ENCODE data around the gene ASTN2. TPM values are rescaled to one million over a fixed set of nuclear protein-coding genes. Genes with fewer than 3 reads are reported as not detected.

Gene ASTN2
- total RNA-seq, 2 experiments from 2014 or later, result 1.7 to 4.2 TPM

DNA sequence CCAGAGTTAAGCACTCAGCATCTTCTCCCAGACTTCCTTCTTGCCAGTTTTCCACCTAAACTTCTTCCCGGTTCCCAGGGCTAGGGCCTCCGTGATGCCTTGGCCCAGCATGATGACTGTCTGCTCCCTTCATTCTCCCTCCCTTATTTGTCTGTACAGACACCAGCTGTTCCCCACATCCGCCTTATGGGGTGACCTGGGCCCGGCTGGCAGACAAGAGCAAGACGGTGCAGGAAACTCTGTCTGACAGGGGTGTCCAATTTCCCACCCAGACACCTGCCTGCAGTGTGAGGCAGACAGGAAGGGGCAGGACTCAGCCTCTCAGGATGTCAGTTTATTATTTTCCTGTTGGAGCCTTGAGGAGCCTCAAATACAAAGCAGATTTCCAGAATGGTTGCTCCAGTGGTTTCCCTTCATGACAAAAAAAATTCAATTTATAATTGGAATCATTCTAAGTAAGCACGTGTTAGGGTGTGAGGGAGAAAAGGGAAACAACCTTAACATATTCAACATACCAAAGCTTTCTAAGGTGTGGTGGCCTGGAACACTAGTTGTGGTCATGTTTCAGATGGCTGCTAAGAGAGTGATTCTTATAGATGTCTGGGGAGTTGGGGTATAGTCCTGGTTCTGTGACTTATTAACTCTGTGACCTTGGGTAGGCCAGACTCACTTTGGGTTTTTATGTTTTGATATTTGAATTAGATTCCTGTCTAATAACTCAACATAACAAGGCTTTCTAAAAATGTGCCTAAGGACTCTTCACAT lies 1026.7 kb downstream of the ASTN2 start:
- no peak overlapping the region for H3K4me2 ChIP-seq (ENCODE audit: low read length)
- no peaks in the 10 kb centered on the region for H3K4me1 ChIP-seq (ENCODE audit: insufficient read depth, low read length, poor library complexity, severe bottlenecking)
- no peaks in the 10 kb centered on the region for H3K9me3 ChIP-seq (ENCODE audit: low read length)
- no peaks in the 10 kb centered on the region for H3K9me2 ChIP-seq (ENCODE audit: insufficient read depth, low read length)
- H2AFZ ChIP-seq (ENCODE audit: low read length), result no peak overlapping the region
- no peak overlapping the region for H3K4me3 ChIP-seq (ENCODE audit: low read depth, low read length, poor library complexity, severe bottlenecking)
- no peaks in the 10 kb centered on the region for H4K20me1 ChIP-seq (ENCODE audit: insufficient read depth, low read length)
- H3K36me3 ChIP-seq (ENCODE audit: insufficient read depth, low read length), result no peaks in the 10 kb centered on the region
- BruUV-seq (replicated peaks), result no TSS peak
- intact Hi-C loops (cut with micrococcal nuclease; ENCODE audit: unreplicated experiment), result no loop called here
- no peak overlapping the region for H3K27ac ChIP-seq (ENCODE audit: low read depth, low read length, poor library complexity, severe bottlenecking)
- TF ChIP-seq, protein P1, sequence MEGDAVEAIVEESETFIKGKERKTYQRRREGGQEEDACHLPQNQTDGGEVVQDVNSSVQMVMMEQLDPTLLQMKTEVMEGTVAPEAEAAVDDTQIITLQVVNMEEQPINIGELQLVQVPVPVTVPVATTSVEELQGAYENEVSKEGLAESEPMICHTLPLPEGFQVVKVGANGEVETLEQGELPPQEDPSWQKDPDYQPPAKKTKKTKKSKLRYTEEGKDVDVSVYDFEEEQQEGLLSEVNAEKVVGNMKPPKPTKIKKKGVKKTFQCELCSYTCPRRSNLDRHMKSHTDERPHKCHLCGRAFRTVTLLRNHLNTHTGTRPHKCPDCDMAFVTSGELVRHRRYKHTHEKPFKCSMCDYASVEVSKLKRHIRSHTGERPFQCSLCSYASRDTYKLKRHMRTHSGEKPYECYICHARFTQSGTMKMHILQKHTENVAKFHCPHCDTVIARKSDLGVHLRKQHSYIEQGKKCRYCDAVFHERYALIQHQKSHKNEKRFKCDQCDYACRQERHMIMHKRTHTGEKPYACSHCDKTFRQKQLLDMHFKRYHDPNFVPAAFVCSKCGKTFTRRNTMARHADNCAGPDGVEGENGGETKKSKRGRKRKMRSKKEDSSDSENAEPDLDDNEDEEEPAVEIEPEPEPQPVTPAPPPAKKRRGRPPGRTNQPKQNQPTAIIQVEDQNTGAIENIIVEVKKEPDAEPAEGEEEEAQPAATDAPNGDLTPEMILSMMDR (conservative IDR thresholded peaks at IDR 0.05; ENCODE audit: low read length), result no peak
- TF ChIP-seq EZH2phosphoT487 (IDR thresholded peaks at IDR 0.05; ENCODE audit: borderline replicate concordance, low read depth, low read length), result no peak
- no peaks in the 10 kb centered on the region for H3K79me2 ChIP-seq (ENCODE audit: insufficient read depth, low read depth, low read length)
- DNase-seq (ENCODE audit: low spot score), result no peak
- POLR2A ChIA-PET, result no interaction called here
- CTCF ChIA-PET (ENCODE audit: unreplicated experiment), result no interaction called here

DNA sequence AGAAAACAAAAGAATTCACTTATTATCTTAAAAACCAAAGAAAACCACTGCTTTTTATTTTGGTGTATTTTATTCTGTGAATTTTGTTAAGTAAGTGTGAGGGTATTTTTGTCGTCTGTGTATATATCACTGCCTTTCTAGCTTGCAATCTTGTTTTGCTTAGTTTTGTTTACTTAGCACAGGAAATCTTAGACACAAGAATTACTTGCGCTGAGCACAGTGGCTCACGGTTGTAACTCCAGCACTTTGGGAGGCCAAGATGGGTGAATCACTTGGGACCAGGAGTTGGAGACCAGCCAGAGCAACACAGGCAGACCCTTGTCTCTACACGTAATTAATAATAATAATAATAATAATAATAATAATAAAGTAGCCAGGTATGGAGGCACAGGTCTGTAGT lies 1030.9 kb downstream of the ASTN2 start:
- Histone ChIP-seq H3K9me2 (ENCODE audit: insufficient read depth, low read length) (no peaks in the 10 kb centered on the region), H3K27ac (ENCODE audit: low read depth, low read length, poor library complexity, severe bottlenecking) (no peak overlapping the region), H3K4me2 (ENCODE audit: low read length) (no peak overlapping the region), H3K4me3 (ENCODE audit: low read depth, low read length, poor library complexity, severe bottlenecking) (no peak overlapping the region), H2AFZ (ENCODE audit: low read length) (no peak overlapping the region), H3K79me2 (ENCODE audit: insufficient read depth, low read depth, low read length) (no peaks in the 10 kb centered on the region), H4K20me1 (ENCODE audit: insufficient read depth, low read length) (no peaks in the 10 kb centered on the region), H3K36me3 (ENCODE audit: insufficient read depth, low read length) (no peaks in the 10 kb centered on the region), H3K9me3 (ENCODE audit: low read length) (no peaks in the 10 kb centered on the region), H3K4me1 (ENCODE audit: insufficient read depth, low read length, poor library complexity, severe bottlenecking) (no peaks in the 10 kb centered on the region)
- intact Hi-C loops (cut with micrococcal nuclease; ENCODE audit: unreplicated experiment), result no loop called here
- CTCF ChIA-PET (ENCODE audit: unreplicated experiment), result no interaction called here
- POLR2A ChIA-PET, result interaction anchor here (1.1 kb wide), 1 partner anchor 9 kb away, joined by 4 read pairs; no protein-coding TSS in a partner anchor
- BruUV-seq (replicated peaks), result no TSS peak
- TF ChIP-seq, protein P1 (conservative IDR thresholded peaks at IDR 0.05; ENCODE audit: low read length), result no peak
- TF ChIP-seq EZH2phosphoT487 (IDR thresholded peaks at IDR 0.05; ENCODE audit: borderline replicate concordance, low read depth, low read length), result no peak
- DNase-seq (ENCODE audit: low spot score), result no peak

DNA sequence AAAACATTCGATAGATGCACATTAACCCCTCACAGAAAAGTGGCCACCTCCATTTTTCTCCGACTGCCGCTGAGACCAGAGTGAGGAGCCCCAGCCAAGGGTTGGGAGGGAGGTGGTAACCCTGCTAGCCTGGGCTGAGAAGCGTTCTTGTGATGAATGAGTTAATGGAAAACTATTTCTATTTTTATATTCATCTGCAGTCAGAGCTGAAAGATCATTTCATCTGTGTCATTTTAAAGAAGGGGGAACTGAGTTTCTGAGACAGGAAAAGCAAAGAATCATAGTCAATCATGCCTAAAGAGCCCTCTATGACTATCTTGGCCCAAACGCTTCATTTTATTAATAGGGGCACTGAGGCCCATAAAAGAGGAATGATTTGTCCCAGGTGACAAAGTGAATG lies 1031.7 kb downstream of the ASTN2 start:
- Histone ChIP-seq H3K4me1 (ENCODE audit: insufficient read depth, low read length, poor library complexity, severe bottlenecking) (no peaks in the 10 kb centered on the region), H3K27ac (ENCODE audit: low read depth, low read length, poor library complexity, severe bottlenecking) (no peak overlapping the region), H3K4me3 (ENCODE audit: low read depth, low read length, poor library complexity, severe bottlenecking) (no peak overlapping the region), H3K79me2 (ENCODE audit: insufficient read depth, low read depth, low read length) (no peaks in the 10 kb centered on the region), H4K20me1 (ENCODE audit: insufficient read depth, low read length) (no peaks in the 10 kb centered on the region), H3K9me3 (ENCODE audit: low read length) (no peaks in the 10 kb centered on the region), H2AFZ (ENCODE audit: low read length) (no peak overlapping the region), H3K9me2 (ENCODE audit: insufficient read depth, low read length) (no peaks in the 10 kb centered on the region), H3K4me2 (ENCODE audit: low read length) (no peak overlapping the region), H3K36me3 (ENCODE audit: insufficient read depth, low read length) (no peaks in the 10 kb centered on the region)
- no peak for DNase-seq (ENCODE audit: low spot score)
- TF ChIP-seq EZH2phosphoT487 (IDR thresholded peaks at IDR 0.05; ENCODE audit: borderline replicate concordance, low read depth, low read length), result no peak
- CTCF ChIA-PET (ENCODE audit: unreplicated experiment), result no interaction called here
- intact Hi-C loops (cut with micrococcal nuclease; ENCODE audit: unreplicated experiment), result no loop called here
- BruUV-seq (replicated peaks), result no TSS peak
- POLR2A ChIA-PET, result no interaction called here
